ENCODE measurements around the gene CYTH2. TPM values are rescaled to one million over a fixed set of nuclear protein-coding genes. Genes with fewer than 3 reads are reported as not detected.

Gene CYTH2
- total RNA-seq, 1 donor from 2014 or later = 43.1 TPM

DNA sequence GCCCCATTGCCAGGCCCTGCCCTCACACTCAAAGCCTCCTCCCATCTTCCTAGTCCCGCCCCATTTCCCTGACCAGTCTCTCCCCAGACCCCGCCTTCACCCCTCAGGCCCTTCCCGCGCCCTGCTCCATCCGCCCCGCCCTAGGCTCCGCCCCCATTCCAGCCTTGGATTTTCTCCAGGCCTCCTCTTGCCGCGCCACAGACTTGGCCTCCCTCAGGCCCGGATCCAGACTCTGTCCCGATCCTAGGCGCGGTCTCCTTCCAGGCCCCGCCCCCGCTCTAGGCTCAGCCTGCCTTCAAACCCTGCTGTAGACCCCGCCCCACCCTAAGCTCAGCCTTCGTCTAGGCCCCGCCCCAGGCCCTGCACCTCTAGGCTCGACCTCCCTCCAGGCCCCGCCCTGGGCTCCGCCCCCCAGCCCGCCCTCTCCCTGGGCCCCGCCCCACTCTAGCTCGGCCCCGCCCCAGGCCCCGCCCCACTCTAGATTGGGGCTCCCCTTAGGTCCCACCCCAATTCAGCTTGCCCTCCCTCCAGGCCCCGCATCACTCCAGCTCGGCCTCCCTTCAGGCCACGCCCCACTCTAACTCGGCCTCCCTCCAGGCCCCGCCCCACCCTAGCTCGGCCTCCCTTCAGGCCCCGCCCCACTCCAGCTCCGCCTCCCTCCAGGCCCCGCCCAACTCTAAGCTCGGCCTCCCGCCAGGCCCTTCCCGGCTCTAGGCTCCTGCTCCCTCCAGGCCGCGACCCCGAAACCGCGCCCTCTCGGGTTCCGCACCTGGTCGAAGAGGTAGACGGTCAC lies 24.0 kb downstream of the CYTH2 start:
- DNase-seq (ENCODE audit: low read depth in 2 of 2) = peak; percentile 98 to 99

DNA sequence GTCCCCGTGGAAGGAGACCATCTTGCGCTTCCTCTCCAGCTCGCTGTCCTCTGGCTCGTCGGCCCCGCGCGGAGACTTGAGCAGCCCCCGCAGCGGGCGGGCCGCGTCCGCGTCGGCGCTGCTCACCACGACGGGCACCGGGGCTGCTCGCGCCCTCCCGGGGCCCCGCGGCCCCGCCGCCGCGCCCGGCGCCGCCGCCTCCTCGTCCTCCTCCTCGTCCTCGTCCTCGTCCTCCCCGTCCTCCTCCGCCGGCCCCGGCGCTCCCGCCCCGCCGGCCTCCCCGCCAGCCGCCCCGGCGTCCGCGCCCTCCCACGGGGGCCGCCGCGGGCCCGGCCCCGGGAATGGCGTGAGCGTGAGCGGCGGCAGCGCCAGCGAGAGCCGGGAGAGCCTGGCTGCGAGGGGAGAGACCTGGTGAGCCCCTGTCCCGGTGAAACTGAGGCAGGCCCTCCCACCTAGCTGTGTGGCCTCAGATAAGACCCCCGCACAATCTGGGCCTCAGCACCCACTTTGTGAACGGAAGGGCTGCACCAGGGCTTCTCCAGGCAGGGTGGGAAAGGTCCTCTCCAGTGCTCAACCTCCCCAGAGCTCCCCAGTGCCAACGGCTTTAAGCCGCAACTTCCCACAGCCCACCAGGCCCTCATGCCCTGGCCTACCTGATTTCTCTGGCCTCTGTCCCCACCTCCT lies 24.7 kb downstream of the CYTH2 start:
- DNase-seq (ENCODE audit: low read depth in 2 of 2) = no peak

GRCh38 chr19:48495396-48495795 lies 26.2 kb downstream of the CYTH2 start:
- peak in 1 of 2 donors; percentile 83 for DNase-seq (ENCODE audit: low read depth in 2 of 2)

- DNase-seq (ENCODE audit: low read depth in 2 of 2) = no peak
These were observed 28.0 kb downstream of the CYTH2 start for GRCh38 chr19:48496959-48497727.

- no peak for DNase-seq (ENCODE audit: low read depth in 2 of 2)
These were observed 28.8 kb downstream of the CYTH2 start for GRCh38 chr19:48497728-48498594.

DNA sequence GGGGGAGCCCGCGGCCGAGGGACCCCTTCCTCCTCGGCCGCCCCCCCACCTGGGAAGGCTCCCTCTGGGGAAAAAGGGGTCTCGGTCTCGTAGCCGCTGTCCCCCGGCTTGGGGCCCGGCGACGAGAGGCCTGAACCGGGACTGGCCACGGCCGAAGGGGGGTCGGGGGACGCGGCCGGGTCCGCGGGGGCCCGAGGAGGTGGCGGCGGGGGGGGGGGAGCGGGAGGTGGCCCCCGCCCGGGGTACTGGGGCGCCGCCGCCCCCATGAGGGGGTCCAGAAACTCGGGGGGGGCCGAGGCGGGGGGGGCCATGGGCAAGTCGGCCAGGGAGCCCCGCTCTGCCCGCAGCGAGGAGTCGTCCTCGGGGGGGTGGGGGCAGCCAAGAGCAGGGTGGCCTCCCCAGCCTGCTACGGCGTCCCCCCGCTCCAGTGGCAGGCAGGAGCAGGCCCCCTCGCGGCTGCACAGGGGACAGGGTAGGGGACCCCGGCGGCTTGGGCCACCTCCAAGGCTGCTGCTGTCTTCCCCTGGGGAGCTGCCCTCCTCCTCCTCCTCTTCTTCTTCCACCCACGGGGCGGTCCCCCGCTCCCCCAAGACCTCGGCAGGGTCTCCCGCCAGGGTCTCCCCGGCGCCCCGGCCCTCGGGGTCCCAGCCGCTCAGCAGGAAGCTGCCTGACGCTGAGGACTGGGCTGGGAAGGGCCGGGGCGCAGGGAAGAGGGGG lies 29.6 kb downstream of the CYTH2 start:
- DNase-seq (ENCODE audit: low read depth in 2 of 2) = no peak

DNA sequence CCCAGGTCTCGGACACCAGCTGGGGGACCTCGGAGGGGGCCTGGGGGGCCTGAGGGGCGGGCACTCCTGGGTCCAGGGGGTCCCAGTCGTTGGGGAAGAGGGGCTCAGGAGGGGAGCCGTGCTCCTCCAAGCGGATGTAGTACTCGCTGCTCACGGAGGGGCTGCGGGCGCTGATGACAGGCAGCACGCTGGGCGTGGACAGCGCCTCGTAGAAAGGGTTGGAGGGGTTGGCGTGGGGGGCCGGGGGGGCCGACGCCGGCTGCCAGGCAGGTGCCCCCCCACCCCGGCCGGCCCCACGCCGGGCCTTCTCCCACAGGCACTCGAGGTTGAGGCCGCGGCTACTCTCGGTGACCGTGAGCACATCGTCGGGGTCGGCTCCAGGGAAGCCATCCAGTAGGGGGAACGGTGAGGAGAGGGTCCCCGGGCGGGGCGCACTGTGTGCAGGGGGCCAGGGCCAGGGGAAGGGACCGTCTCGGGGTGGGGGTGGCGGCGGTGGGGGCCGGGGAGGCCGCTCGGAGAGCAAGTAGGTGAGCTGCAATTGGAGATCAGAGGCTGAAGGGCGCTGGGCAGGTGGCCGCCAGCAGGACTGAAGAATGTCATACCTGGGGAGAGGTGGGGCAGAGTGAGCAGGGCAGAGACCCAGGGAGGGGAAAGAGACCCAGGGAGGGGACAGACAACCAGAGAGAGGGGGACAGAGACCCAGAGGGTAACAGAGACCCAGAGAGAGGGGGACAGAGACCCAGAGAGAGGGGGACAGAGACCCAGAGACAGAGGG lies 30.3 kb downstream of the CYTH2 start:
- DNase-seq (ENCODE audit: low read depth in 2 of 2) = no peak

DNA sequence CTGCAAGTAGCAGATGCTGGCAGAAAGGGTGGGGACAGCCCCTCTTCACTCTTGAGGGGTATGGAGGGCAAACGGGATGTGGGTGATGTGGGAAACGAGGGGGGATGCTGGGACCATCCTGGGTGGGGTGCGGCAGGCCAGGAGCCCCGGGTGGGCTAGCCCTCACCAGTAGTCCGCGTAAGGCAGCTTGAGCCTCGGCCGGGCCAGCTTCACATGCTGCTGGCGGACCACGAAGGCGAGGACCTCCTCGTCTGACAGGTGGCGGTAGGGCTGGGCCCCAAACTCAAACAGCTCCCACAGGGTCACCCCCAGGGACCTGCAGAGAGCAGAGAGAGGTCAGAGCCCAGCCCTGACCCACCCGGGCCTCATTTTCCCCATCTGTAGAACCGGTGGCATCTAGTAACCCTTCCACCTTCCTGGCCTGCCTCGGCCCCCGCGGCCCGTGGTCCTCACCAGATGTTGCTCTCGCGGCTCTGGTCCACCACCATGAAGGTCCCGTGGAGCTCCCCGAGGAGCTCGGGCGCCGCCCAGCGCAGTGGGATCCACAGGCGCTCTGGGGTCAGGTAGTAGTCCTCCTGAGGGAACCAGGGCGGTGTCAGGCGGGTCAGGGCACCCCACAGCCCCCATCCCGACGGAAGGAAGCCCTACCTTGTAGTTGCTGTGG lies 31.8 kb downstream of the CYTH2 start:
- DNase-seq (ENCODE audit: low read depth in 2 of 2) = no peak

DNA sequence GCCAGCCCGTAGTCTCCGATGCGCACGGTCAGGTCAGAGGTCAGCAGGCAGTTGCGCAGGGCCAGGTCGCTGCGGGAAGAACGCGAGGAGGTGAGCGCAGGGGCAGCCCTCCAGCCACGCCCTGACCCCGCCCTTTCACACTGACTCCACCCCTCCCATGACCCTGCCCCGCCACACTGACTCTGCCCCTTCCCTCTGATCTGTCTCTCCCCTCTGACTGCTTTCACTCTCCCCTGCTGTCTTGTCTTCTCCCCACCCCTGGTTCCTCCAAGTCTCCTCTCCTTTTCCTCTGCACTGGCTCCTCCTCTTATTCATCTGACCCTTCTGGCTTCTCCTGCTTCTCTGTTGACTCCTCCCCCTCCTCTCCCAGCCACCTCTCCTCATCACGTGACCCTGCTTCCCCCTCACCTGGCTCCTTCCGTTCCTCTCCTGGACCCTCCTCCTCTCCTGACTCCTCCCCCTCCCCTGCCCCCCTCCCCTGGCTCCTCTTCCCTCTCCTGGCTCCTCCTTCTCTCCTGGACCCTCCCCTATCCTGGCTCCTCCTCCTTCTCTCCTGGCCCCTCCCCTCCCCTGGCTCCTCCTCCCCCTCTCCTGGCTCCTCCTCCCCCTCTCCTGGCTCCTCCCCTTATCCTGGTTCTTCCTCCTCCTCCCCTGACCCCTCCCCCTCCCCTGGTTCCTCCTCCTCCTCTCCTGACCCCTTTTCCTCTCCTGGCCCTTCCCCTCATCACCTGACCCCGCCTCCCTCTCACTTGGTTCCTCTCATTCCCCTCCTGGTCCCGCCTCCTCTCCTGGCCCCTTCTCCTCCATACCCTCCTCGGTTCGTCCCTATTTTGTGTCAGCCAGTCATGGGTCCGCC lies 32.6 kb downstream of the CYTH2 start:
- peak; percentile 29 to 37 for DNase-seq (ENCODE audit: low read depth in 2 of 2)

DNA sequence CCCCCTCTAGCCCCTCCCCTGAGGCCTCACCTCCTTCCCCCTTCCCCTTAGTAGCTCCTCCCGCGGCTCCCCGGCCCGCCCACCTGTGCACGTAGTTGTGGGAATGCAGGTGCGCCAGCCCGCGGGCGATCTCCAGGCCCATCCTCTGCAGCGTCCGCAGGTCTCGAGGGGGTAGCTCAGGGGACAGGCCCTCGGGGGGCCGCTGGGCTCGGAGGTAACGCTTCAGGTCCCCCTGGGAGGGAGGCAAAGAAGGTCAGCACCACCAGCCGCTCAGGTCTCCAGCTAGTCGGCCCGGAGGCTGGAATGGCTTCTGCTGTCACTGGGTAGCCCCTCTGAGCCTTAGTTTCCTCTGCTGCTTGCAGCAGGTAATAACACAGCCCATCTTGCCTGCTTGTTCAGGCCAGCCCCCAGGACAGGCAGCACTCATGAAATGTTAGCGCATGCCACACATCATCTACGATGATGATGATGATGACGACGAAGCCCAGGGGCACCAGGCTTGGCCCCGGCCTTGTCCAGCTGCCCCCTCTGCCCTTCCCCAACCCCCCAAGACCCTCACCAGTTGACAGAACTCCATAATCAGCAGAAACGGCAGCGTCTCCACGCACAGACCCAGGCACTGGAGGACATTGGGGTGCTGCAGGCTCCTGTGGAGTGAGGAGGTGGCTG lies 33.3 kb downstream of the CYTH2 start:
- DNase-seq (ENCODE audit: low read depth in 2 of 2) = no peak

DNA sequence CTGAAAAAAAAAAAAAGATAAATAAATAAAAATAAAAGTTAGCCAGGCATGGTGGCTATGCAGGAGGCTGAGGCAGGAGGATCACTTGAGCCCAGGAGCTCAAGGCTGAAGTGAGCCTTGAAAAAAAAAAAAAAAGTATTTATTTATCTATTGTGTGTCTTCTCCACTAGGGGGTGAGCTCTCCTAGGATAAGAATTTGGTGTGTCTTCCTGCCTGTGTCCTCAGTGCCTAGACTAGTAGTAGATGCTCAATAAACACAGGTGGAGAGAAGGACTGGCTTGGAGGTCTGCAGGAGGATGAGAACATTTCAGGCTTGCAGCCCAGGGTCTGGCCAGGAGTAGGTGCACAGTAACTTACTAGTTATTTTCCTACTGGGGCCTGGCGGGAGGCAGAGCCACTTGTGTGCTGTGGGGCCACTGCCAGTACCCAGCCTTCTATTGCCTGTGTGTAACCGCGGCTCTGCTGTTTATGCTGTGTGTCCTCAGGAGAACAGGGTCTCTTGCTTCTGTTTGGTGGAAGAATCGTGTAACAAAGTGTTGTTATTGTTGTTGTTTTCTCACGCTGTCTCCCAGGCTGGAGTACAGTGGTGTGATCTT lies 37.1 kb downstream of the CYTH2 start:
- peak; percentile 60 to 64 for DNase-seq (ENCODE audit: low read depth in 2 of 2)

DNA sequence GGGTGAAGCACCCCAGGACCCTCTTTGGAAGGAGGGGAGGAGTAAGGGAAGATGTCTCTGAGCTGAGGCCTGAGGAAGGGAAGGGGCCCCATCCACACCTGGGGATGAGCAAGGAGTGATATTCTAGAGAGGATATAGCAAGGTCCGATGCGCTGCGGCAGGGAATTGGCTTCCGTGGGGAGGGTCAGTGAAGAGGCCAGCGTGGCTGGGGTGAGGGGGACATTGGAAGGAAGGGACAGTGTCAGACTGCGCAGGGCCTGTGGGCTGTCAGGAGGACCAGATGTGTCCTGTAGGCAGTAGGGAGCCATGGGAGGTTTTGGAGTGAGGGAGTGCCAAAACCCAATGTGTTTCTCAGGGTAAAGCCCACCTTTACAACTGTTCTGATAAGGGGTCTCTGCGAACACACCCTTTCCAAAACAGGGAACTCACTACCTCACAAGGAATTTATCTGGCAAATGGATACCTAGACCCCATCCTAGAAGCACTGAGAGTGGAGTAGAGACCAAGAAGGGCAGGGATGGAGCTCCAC lies 38.8 kb downstream of the CYTH2 start:
- no peak for DNase-seq (ENCODE audit: low read depth in 2 of 2)

GRCh38 chr19:48508729-48509411 lies 39.7 kb downstream of the CYTH2 start:
- no peak for DNase-seq (ENCODE audit: low read depth in 2 of 2)

DNA sequence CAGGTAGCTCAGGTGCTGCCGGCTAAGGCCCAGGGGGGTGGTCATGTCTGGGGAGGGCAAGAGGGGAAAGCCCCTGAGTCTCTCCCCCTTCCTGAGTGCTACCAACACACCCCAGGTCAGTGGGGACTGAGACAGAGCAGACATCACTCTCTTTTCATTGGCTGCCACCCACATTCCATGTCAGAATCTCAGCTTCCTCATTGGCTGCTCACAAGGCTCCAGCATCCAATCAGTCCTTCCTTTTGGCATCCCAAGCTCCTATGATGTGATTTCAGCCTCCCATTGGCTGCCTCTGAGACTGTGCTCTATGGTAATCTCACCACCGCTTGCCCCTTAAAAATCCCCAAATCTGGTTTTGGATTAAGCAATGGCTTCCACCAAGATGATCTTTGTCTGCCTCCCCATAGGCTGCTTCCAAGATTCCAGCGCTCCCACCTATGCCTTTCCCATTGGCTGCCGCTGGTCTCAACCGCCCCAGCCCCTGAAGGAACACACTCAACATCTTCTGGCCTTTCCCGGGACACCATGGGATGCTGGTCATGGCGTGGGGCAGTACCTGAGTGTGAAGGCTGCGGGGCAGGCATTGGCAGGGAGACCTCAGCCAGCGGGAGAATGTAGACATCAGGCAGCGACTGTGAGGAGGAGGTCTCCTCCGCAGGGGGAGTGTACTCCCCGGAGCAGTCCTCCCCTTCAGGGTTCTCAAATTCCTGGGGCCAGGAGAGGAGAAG lies 40.5 kb downstream of the CYTH2 start:
- DNase-seq (ENCODE audit: low read depth in 2 of 2) = peak in 1 of 2 donors; percentile 22

- DNase-seq (ENCODE audit: low read depth in 2 of 2) = peak; percentile 48 to 63
These were observed 41.5 kb downstream of the CYTH2 start for GRCh38 chr19:48510421-48511268.
